Central memory CD8-positive, alpha-beta T cell (primary cell): ENCODE measurements around the gene POLR3B.
"Not testable (repeated sequence)": the region's sequence is repeated elsewhere in the genome, so short reads cannot be mapped to it uniquely, and the experiment has no call there.

Experiments used
- ATAC-seq: fragments of 150-1000 bp; cut with Tn5 transposase; replicated peaks from 2 replicates; pipeline ENCODE4 v1.10.0; 2022; ENCODE audit warnings: mild to moderate bottlenecking, moderate FRiP score, moderate number of reproducible peaks; ENCODE audit not compliant: poor library complexity, severe bottlenecking; ENCODE audit errors: extremely low read depth
- DNase-seq, 2 donors: peaks; one replicate each; pipeline ENCODE4 v3.0.0; 2021; ENCODE audit warnings: low spot score in 2 of 2
- H3K27ac Mint-ChIP-seq: one replicate; pipeline ENCODE4 v1.8.0; 2022; ENCODE audit warnings: low read depth, mild to moderate bottlenecking, moderate library complexity, mixed read lengths
- H3K27me3 Mint-ChIP-seq: one replicate; pipeline ENCODE4 v1.8.0; 2022; ENCODE audit warnings: mixed read lengths
- H3K36me3 Mint-ChIP-seq: one replicate; pipeline ENCODE4 v1.8.0; 2022; ENCODE audit warnings: mild to moderate bottlenecking, moderate library complexity, mixed read lengths; ENCODE audit not compliant: insufficient read depth
- H3K4me1 Mint-ChIP-seq: one replicate; pipeline ENCODE4 v1.8.0; 2022; ENCODE audit warnings: mixed read lengths
- H3K4me3 Mint-ChIP-seq: one replicate; pipeline ENCODE4 v1.8.0; 2022; ENCODE audit warnings: mild to moderate bottlenecking, moderate library complexity, mixed read lengths
- H3K9me3 Mint-ChIP-seq: one replicate; pipeline ENCODE4 v1.8.0; 2022; ENCODE audit warnings: mixed read lengths

Gene POLR3B

GRCh38 chr12:106459534-106459933 lies 102.0 kb downstream of the POLR3B start:
- Mint-ChIP-seq H3K9me3 (no peaks in the 10 kb centered on the region), H3K27ac (no peak overlapping the region), H3K27me3 (no peaks in the 10 kb centered on the region), H3K4me3 (no peak overlapping the region), H3K36me3 (peaks cover 10% of the 10 kb centered on the region), H3K4me1 (peaks cover 23% of the 10 kb centered on the region)
- DNase-seq (no peak), ATAC-seq (no peak)

GRCh38 chr12:106461730-106462129 lies 104.2 kb downstream of the POLR3B start:
- Mint-ChIP-seq H3K4me3 (no peak overlapping the region), H3K4me1 (peaks cover 23% of the 10 kb centered on the region), H3K27me3 (no peaks in the 10 kb centered on the region), H3K9me3 (no peaks in the 10 kb centered on the region), H3K36me3 (peaks cover 8% of the 10 kb centered on the region), H3K27ac (no peak overlapping the region)
- DNase-seq: no peak
- ATAC-seq: no peak

- H3K27me3 Mint-ChIP-seq, ATAC-seq, H3K36me3 Mint-ChIP-seq, H3K27ac Mint-ChIP-seq, H3K4me3 Mint-ChIP-seq, H3K9me3 Mint-ChIP-seq, DNase-seq: not testable (repeated sequence)
- H3K4me1 Mint-ChIP-seq: peaks cover 27% of the 10 kb centered on the region
Measured at GRCh38 chr12:106465605-106466004, 108.1 kb downstream of the POLR3B start.

GRCh38 chr12:106475662-106476061 lies 118.1 kb downstream of the POLR3B start:
- ATAC-seq, H3K36me3 Mint-ChIP-seq: not testable (repeated sequence)

GRCh38 chr12:106477627-106478026 lies 120.1 kb downstream of the POLR3B start:
- H3K27ac Mint-ChIP-seq, DNase-seq, H3K9me3 Mint-ChIP-seq, H3K27me3 Mint-ChIP-seq, H3K36me3 Mint-ChIP-seq, H3K4me3 Mint-ChIP-seq, ATAC-seq, H3K4me1 Mint-ChIP-seq: not testable (repeated sequence)

More at GRCh38 chr12:106475662-106476061, 118.1 kb downstream of the POLR3B start:
- not testable (repeated sequence) for H3K4me1 Mint-ChIP-seq, H3K4me3 Mint-ChIP-seq, H3K27ac Mint-ChIP-seq, H3K27me3 Mint-ChIP-seq, H3K9me3 Mint-ChIP-seq, DNase-seq

- no peak overlapping the region for H3K27ac Mint-ChIP-seq
- ATAC-seq (no peak), DNase-seq (no peak)
- H3K4me3 Mint-ChIP-seq: no peak overlapping the region
- H3K27me3 Mint-ChIP-seq: no peaks in the 10 kb centered on the region
- peaks cover 5% of the 10 kb centered on the region for H3K4me1 Mint-ChIP-seq
- H3K9me3 Mint-ChIP-seq: no peaks in the 10 kb centered on the region
- H3K36me3 Mint-ChIP-seq: peaks cover 3% of the 10 kb centered on the region
Measured at GRCh38 chr12:106480251-106480650, 122.7 kb downstream of the POLR3B start.

GRCh38 chr12:106481246-106481645 lies 123.7 kb downstream of the POLR3B start:
- peaks cover 5% of the 10 kb centered on the region for H3K36me3 Mint-ChIP-seq
- ATAC-seq: no peak
- H3K4me3 Mint-ChIP-seq: no peak overlapping the region
- no peak overlapping the region for H3K27ac Mint-ChIP-seq
- no peak for DNase-seq
- H3K9me3 Mint-ChIP-seq: no peaks in the 10 kb centered on the region
- H3K4me1 Mint-ChIP-seq: peaks cover 5% of the 10 kb centered on the region
- H3K27me3 Mint-ChIP-seq: no peaks in the 10 kb centered on the region

GRCh38 chr12:106487664-106488063 lies 130.1 kb downstream of the POLR3B start:
- H3K4me3 Mint-ChIP-seq: no peak overlapping the region
- H3K4me1 Mint-ChIP-seq: no peaks in the 10 kb centered on the region
- peaks cover 5% of the 10 kb centered on the region for H3K36me3 Mint-ChIP-seq
- H3K9me3 Mint-ChIP-seq: no peaks in the 10 kb centered on the region
- no peak overlapping the region for H3K27ac Mint-ChIP-seq
- DNase-seq: no peak
- H3K27me3 Mint-ChIP-seq: no peaks in the 10 kb centered on the region
- ATAC-seq: no peak

GRCh38 chr12:106488884-106489283 lies 131.3 kb downstream of the POLR3B start:
- H3K27me3 Mint-ChIP-seq: no peaks in the 10 kb centered on the region
- DNase-seq: no peak
- no peaks in the 10 kb centered on the region for H3K9me3 Mint-ChIP-seq
- no peak for ATAC-seq
- H3K4me3 Mint-ChIP-seq: no peak overlapping the region
- no peaks in the 10 kb centered on the region for H3K4me1 Mint-ChIP-seq
- H3K36me3 Mint-ChIP-seq: peaks cover 5% of the 10 kb centered on the region
- H3K27ac Mint-ChIP-seq: no peak overlapping the region

GRCh38 chr12:106490264-106490663 lies 132.7 kb downstream of the POLR3B start:
- Mint-ChIP-seq H3K27me3 (no peaks in the 10 kb centered on the region), H3K9me3 (no peaks in the 10 kb centered on the region)

GRCh38 chr12:106492857-106493256 lies 135.3 kb downstream of the POLR3B start:
- H3K27me3 Mint-ChIP-seq: no peaks in the 10 kb centered on the region
- no peaks in the 10 kb centered on the region for H3K9me3 Mint-ChIP-seq
- no peak for DNase-seq
- no peak overlapping the region for H3K4me3 Mint-ChIP-seq
- no peak overlapping the region for H3K27ac Mint-ChIP-seq
- peaks cover 6% of the 10 kb centered on the region for H3K36me3 Mint-ChIP-seq
- H3K4me1 Mint-ChIP-seq: no peaks in the 10 kb centered on the region
- no peak for ATAC-seq

More at GRCh38 chr12:106490264-106490663, 132.7 kb downstream of the POLR3B start:
- no peak overlapping the region for H3K4me3 Mint-ChIP-seq
- H3K36me3 Mint-ChIP-seq: peaks cover 5% of the 10 kb centered on the region
- DNase-seq (no peak), ATAC-seq (no peak)
- no peak overlapping the region for H3K27ac Mint-ChIP-seq
- no peaks in the 10 kb centered on the region for H3K4me1 Mint-ChIP-seq

- no peak overlapping the region for H3K27ac Mint-ChIP-seq
- H3K4me1 Mint-ChIP-seq: no peaks in the 10 kb centered on the region
- H3K27me3 Mint-ChIP-seq: no peaks in the 10 kb centered on the region
- no peaks in the 10 kb centered on the region for H3K9me3 Mint-ChIP-seq
- H3K36me3 Mint-ChIP-seq: peaks cover 9% of the 10 kb centered on the region
- ATAC-seq (no peak), DNase-seq (no peak)
- no peak overlapping the region for H3K4me3 Mint-ChIP-seq
Measured at GRCh38 chr12:106493531-106493930, 136.0 kb downstream of the POLR3B start.

GRCh38 chr12:106495354-106495965 lies 137.9 kb downstream of the POLR3B start:
- DNase-seq (no peak), ATAC-seq (no peak)
- Mint-ChIP-seq H3K9me3 (no peaks in the 10 kb centered on the region), H3K4me3 (no peak overlapping the region), H3K4me1 (no peaks in the 10 kb centered on the region), H3K27me3 (no peaks in the 10 kb centered on the region), H3K27ac (no peak overlapping the region), H3K36me3 (peaks cover 11% of the 10 kb centered on the region)
